HCT116 (cell line): ENCODE data around the gene LCMT2. TPM values are rescaled to one million over a fixed set of nuclear protein-coding genes. Genes with fewer than 3 reads are reported as not detected.

Experiments used
- ATAC-seq: fragments of 200-7000 bp; cut with Tn5 transposase; 2 replicates; pipeline ENCODE4 v1.9.1; 2020; ENCODE audit warnings: mild to moderate bottlenecking, moderate library complexity
- BruUV-seq: library from RNA; stranded (reverse); fragments of 400-500 nt; replicated peaks from 2 replicates; lab custom pipeline; 2021; lab: Mats Ljungman, UMichigan
- CTCF ChIA-PET: fragments of 300-600 bp; sonication (Branson Sonifier 250); formaldehyde crosslinking; loops from one replicate; lab custom pipeline; 2021; ENCODE audit warnings: antibody characterized with exemption; lab: Charles Lee
- POLR2A ChIA-PET: fragments of 300-600, 350-600 bp; sonication (Branson Sonifier 250); formaldehyde crosslinking; loops from one replicate; lab custom pipeline; 2021; ENCODE audit warnings: antibody characterized with exemption; lab: Charles Lee
- RAD21 ChIA-PET, 2 experiments: fragments of 300-600 bp; sonication (Branson Sonifier 250); formaldehyde crosslinking; loops; one replicate each; lab custom pipeline; 2023; ENCODE audit warnings: low total read pairs in 2 of 2; ENCODE audit not compliant: uncharacterized antibody in 2 of 2, unreplicated experiment in 2 of 2, low non-redundant PET in 1 of 2; lab: Charles Lee
- DNase-seq: peaks from one replicate; pipeline ENCODE4 v3.0.0-alpha.2; 2010; ENCODE audit warnings: low read depth, low spot score
- H2AFZ ChIP-seq: fragments of 200-600 bp; shearing (Covaris generic), sonication (generic); 2 replicates; pipeline ENCODE4 v1.6.1; 2017; ENCODE audit warnings: low read depth, mixed run types, mixed read lengths, antibody characterized with exemption, low read length; ENCODE audit not compliant: poor library complexity, severe bottlenecking
- H3K27ac ChIP-seq: 2 replicates; pipeline ENCODE4 v1.5.1; 2012; ENCODE audit warnings: low read depth, low read length
- H3K27me3 ChIP-seq: fragments of 200-600 bp; sonication (generic); 2 replicates; pipeline ENCODE4 v1.6.1; 2016; ENCODE audit warnings: mixed run types, low read length, mixed read lengths; ENCODE audit not compliant: insufficient read depth
- H3K36me3 ChIP-seq, 2 experiments: fragments of 200-500 bp in 1 of 2; fragments of 200-600 bp in 1 of 2; sonication (Bioruptor generic) in 1 of 2; sonication (generic) in 1 of 2; 2 replicates each; pipeline versions ENCODE4 v1.5.1 to v1.6.1; 2014 to 2016; ENCODE audit warnings: low read length in 2 of 2, inconsistent platforms in 1 of 2, mixed read lengths in 1 of 2, mixed run types in 1 of 2; ENCODE audit not compliant: insufficient read depth in 2 of 2, control insufficient read depth in 1 of 2
- H3K4me1 ChIP-seq, 2 experiments: fragments of 200-600 bp in 1 of 2; sonication (generic) in 1 of 2; 2 replicates each; pipeline versions ENCODE4 v1.5.1 to v1.6.1; 2012 to 2017; ENCODE audit warnings: low read length in 2 of 2, inconsistent platforms in 1 of 2, mild to moderate bottlenecking in 1 of 2, mixed read lengths in 1 of 2, mixed run types in 1 of 2, moderate library complexity in 1 of 2; ENCODE audit not compliant: insufficient read depth in 2 of 2, control insufficient read depth in 1 of 2
- H3K4me2 ChIP-seq: fragments of 200-600 bp; sonication (generic); 2 replicates; pipeline ENCODE4 v1.6.1; 2017; ENCODE audit warnings: mixed run types, low read length, mixed read lengths
- H3K4me3 ChIP-seq, 2 experiments: fragments of 200-600 bp in 1 of 2; sonication (generic) in 1 of 2; replicated peaks in 1 of 2; 2 replicates each; pipeline ENCODE4 v1.5.1; 2011 to 2016; ENCODE audit warnings: low read length in 2 of 2, control low read depth in 1 of 2, low read depth in 1 of 2, mild to moderate bottlenecking in 1 of 2, mixed read lengths in 1 of 2, mixed run types in 1 of 2
- H3K79me2 ChIP-seq: fragments of 200-600 bp; sonication (generic); 2 replicates; pipeline ENCODE4 v1.6.1; 2017; ENCODE audit warnings: mild to moderate bottlenecking, mixed run types, low read length, moderate library complexity, mixed read lengths; ENCODE audit not compliant: insufficient read depth
- H3K9ac ChIP-seq: fragments of 200-600 bp; sonication (generic); 2 replicates; pipeline ENCODE4 v1.6.1; 2016; ENCODE audit warnings: low read length, mixed read lengths
- H3K9me2 ChIP-seq: fragments of 200-600 bp; sonication (generic), shearing (Covaris generic); 2 replicates; pipeline ENCODE4 v1.6.1; 2017; ENCODE audit warnings: mixed run types, mild to moderate bottlenecking, moderate library complexity; ENCODE audit not compliant: insufficient read depth
- H3K9me3 ChIP-seq, 2 experiments: fragments of 200-500 bp in 1 of 2; fragments of 200-600 bp in 1 of 2; sonication (Bioruptor generic) in 1 of 2; sonication (generic) in 1 of 2; 2 replicates each; pipeline ENCODE4 v1.6.1; 2014 to 2017; ENCODE audit warnings: low read length in 2 of 2, mixed read lengths in 2 of 2, inconsistent platforms in 1 of 2, low read depth in 1 of 2, mild to moderate bottlenecking in 1 of 2, mixed run types in 1 of 2, moderate library complexity in 1 of 2; ENCODE audit not compliant: control insufficient read depth in 1 of 2, insufficient read depth in 1 of 2
- H4K20me1 ChIP-seq: fragments of 200-600 bp; sonication (generic), shearing (Covaris generic); 2 replicates; pipeline ENCODE4 v1.6.1; 2017; ENCODE audit warnings: mixed run types, mild to moderate bottlenecking, moderate library complexity; ENCODE audit not compliant: insufficient read depth
- CBX3 ChIP-seq: IDR thresholded peaks from 2 replicates; pipeline ENCODE4 v1.6.1; 2012; ENCODE audit warnings: low read depth
- CTCF ChIP-seq, 3 experiments: fragments of 200-600 bp in 1 of 3; sonication (generic) in 1 of 3; IDR thresholded peaks in 2 of 3; conservative IDR thresholded peaks in 1 of 3; 2 replicates each; pipeline ENCODE4 v1.5.1; 2012 to 2017; ENCODE audit warnings: low read depth in 2 of 3, low read length in 2 of 3, antibody characterized with exemption in 1 of 3, borderline replicate concordance in 1 of 3, control low read depth in 1 of 3, mild to moderate bottlenecking in 1 of 3, mixed read lengths in 1 of 3, mixed run types in 1 of 3, moderate library complexity in 1 of 3; ENCODE audit not compliant: insufficient read depth in 1 of 3
- EGR1 ChIP-seq: IDR thresholded peaks from 2 replicates; pipeline ENCODE4 v1.6.1; 2012; ENCODE audit warnings: low read depth
- FOSL1 ChIP-seq: IDR thresholded peaks from 2 replicates; pipeline ENCODE4 v1.6.1; 2012; ENCODE audit warnings: low read depth
- JUND ChIP-seq: IDR thresholded peaks from 2 replicates; pipeline ENCODE4 v1.6.1; 2012
- MAX ChIP-seq: IDR thresholded peaks from 2 replicates; pipeline ENCODE4 v1.6.1; 2012
- POLR2A ChIP-seq: IDR thresholded peaks from 2 replicates; pipeline ENCODE4 v1.7.0; 2011; ENCODE audit warnings: borderline replicate concordance; ENCODE audit not compliant: insufficient read depth, insufficient read length; ENCODE audit errors: extremely low read depth
- POLR2AphosphoS5 ChIP-seq: IDR thresholded peaks from 2 replicates; pipeline ENCODE4 v1.6.1; 2011; ENCODE audit warnings: mild to moderate bottlenecking, low read depth, low read length, moderate library complexity
- RAD21 ChIP-seq: IDR thresholded peaks from 2 replicates; pipeline ENCODE4 v1.6.1; 2012; ENCODE audit warnings: low read depth, mild to moderate bottlenecking
- REST ChIP-seq: IDR thresholded peaks from 2 replicates; pipeline ENCODE4 v1.6.1; 2012; ENCODE audit warnings: low read depth
- SIN3A ChIP-seq: IDR thresholded peaks from 2 replicates; pipeline ENCODE4 v1.6.1; 2012; ENCODE audit warnings: low read depth
- SP1 ChIP-seq: IDR thresholded peaks from 2 replicates; pipeline ENCODE4 v1.6.1; 2012; ENCODE audit warnings: low read depth
- SRF ChIP-seq: IDR thresholded peaks from 2 replicates; pipeline ENCODE4 v1.6.1; 2012; ENCODE audit warnings: low read depth
- TCF7L2 ChIP-seq: IDR thresholded peaks from 2 replicates; pipeline ENCODE4 v1.7.0; 2011; ENCODE audit warnings: borderline replicate concordance, inconsistent platforms; ENCODE audit not compliant: insufficient read depth, insufficient read length; ENCODE audit errors: extremely low read depth
- ZBTB33 ChIP-seq: IDR thresholded peaks from 2 replicates; pipeline ENCODE4 v1.6.1; 2011; ENCODE audit warnings: mild to moderate bottlenecking, low read length, moderate library complexity; ENCODE audit not compliant: insufficient replicate concordance; ENCODE audit errors: extremely low read depth
- ZFX ChIP-seq: fragments of 450-650 bp; IDR thresholded peaks from 2 replicates; pipeline ENCODE4 v1.6.1; 2017
- ZNF274 ChIP-seq: fragments of 200-500 bp; sonication (Bioruptor generic); IDR thresholded peaks from 2 replicates; pipeline ENCODE4 v1.6.1; 2014; ENCODE audit warnings: mild to moderate bottlenecking, low read depth, low read length, inconsistent platforms
- intact Hi-C: fragments of 100-400 bp; cut with micrococcal nuclease; formaldehyde crosslinking; loops from 2 replicates; pipeline ENCODE4 v1.10.0; 2022
- total RNA-seq: library from RNA; stranded (reverse); gene quantifications from one replicate; pipeline ENCODE4 v1.2.1, GENCODE V29; 2021; ENCODE audit not compliant: unreplicated experiment

Gene LCMT2
- total RNA-seq, 1 experiment from 2014 or later: 4.7 TPM

- H3K4me2 ChIP-seq: no peak overlapping the region
Observed at GRCh38 chr15:43293432-43293831, 36.9 kb downstream of the LCMT2 start.

More at GRCh38 chr15:43293432-43293831, 36.9 kb downstream of the LCMT2 start:
- BruUV-seq: no TSS peak
- intact Hi-C loops: no loop called here
- Histone ChIP-seq H3K9me2 (no peaks in the 10 kb centered on the region), H2AFZ (no peak overlapping the region), H4K20me1 (no peaks in the 10 kb centered on the region), H3K4me1 (no peaks in the 10 kb centered on the region), H3K27me3 (no peaks in the 10 kb centered on the region), H3K9me3 (no peaks in the 10 kb centered on the region), H3K36me3 (no peaks in the 10 kb centered on the region), H3K4me3 (no peak overlapping the region), H3K27ac (no peak overlapping the region), H3K79me2 (no peaks in the 10 kb centered on the region), H3K9ac (no peak overlapping the region)
- ChIA-PET POLR2A (no interaction called here), RAD21 (no interaction called here), CTCF (no interaction called here)
- no peak for TF ChIP-seq RAD21
- no peak for TF ChIP-seq SIN3A
- no peak for TF ChIP-seq CTCF (IDR thresholded peaks at IDR 0.05 in 2 of 3, conservative IDR thresholded peaks at IDR 0.05 in 1 of 3; ENCODE audit: borderline replicate concordance in 1 of 3, insufficient read depth in 1 of 3, low read depth in 2 of 3, low read length in 2 of 3)
- TF ChIP-seq ZNF274: no peak
- no peak for TF ChIP-seq REST
- TF ChIP-seq JUND: no peak
- no peak for TF ChIP-seq ZFX
- TF ChIP-seq ZBTB33: no peak
- no peak for TF ChIP-seq EGR1
- no peak for TF ChIP-seq MAX
- no peak for TF ChIP-seq SRF
- TF ChIP-seq TCF7L2: no peak
- TF ChIP-seq SP1: no peak
- TF ChIP-seq CBX3: no peak
- no peak for TF ChIP-seq POLR2AphosphoS5
- TF ChIP-seq POLR2A: no peak
- no peak for TF ChIP-seq FOSL1
- TF ChIP-seq, all 23 proteins: peak for 0
- peak; percentile 14; the same call in 1 of the 2 replicates for ATAC-seq
- DNase-seq: no peak
